NCI-H128 (cell line): ENCODE measurements around the gene RHBDD3.

Experiments used
- DNase-seq: peaks from one replicate; lab custom pipeline; 2025; ENCODE audit not compliant: unreplicated experiment; lab: John Stamatoyannopoulos, UW

RHBDD3 gene

GRCh38 chr22:29269731-29270474 is 2.1 kb upstream of the RHBDD3 start:
- DNase-seq: no peak

- DNase-seq: no peak
These were observed 1.4 kb upstream of the RHBDD3 start for GRCh38 chr22:29269230-29269604.

DNA sequence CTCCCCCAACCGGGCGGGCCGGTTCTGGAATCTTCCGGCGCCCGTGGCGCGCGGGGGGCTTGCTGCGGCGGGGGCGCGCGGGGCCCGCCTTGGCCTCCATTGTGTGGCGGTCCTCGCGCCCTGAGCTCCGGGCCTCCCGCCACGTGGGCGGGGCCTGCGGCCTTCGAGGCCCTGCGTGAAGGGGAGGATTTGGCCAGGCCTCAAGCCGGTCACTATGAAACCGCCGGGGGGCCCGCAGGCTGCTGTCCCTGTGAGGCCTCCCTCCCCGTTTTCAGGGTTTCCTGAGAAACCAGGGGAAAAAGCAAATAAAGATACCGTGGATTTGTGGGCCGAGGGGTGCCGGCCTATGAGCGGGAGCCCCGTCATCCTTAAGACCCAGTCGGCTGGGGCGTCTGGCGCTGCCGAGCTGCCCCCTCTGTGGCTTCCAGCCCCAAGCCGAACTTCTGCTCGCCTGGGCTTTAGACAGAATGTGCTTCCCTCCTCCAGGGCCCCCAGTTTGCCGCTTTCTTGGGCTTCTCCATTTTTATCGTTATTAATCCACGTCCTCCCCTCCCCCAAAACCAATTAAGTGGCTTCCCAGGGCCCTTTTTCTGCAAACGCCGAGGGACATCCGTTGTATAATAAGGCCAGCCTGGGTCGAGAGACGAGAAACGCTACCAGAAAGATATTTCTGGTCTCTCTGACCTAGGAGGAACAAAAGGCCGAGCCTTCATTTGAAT is 889 bp upstream of the RHBDD3 start:
- DNase-seq: no peak

DNA sequence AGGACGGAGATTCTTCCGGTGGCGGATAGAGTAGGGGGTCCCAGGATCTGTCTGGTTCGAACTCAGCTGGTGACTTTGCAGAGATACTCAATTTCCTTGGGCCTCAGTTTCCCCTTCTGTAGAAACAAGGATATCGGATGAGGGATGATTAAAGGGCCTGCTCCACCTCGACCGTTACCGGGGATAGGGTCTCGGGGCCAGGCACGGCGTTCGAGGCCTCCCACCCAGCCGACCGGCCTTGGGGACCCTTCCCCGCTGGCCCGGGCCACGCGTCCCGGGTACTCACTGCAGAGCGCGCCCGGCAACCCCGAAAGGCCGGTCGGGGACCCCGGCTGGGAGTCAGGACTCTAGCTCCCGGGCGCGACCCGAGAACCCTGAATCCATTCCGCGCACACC is 321 bp downstream of the RHBDD3 start:
- DNase-seq: no peak

- no peak for DNase-seq
These were observed 968 bp downstream of the RHBDD3 start for GRCh38 chr22:29266564-29267461.

DNA sequence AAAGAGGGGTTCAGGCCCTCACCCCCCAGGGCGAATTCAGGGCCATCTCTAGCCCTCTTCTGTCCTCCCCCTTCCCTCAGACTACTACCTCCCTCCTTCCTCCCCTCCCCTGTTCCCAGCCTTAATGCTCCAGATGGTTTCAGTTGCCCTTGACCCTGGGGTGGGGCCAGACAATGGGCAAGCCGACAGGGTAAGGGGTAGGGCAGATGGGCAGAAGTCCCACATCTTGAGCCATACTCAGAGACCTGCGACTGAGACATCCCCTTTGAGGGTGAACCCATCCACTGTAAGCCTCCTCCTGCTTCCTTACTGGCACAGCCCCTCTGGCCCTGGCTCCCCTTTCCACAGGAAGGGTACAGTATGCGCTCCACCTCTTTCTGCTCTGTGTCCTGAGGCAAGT is 1.9 kb downstream of the RHBDD3 start:
- DNase-seq: no peak

- no peak for DNase-seq
These were observed 2.5 kb downstream of the RHBDD3 start for GRCh38 chr22:29265305-29265704.

DNA sequence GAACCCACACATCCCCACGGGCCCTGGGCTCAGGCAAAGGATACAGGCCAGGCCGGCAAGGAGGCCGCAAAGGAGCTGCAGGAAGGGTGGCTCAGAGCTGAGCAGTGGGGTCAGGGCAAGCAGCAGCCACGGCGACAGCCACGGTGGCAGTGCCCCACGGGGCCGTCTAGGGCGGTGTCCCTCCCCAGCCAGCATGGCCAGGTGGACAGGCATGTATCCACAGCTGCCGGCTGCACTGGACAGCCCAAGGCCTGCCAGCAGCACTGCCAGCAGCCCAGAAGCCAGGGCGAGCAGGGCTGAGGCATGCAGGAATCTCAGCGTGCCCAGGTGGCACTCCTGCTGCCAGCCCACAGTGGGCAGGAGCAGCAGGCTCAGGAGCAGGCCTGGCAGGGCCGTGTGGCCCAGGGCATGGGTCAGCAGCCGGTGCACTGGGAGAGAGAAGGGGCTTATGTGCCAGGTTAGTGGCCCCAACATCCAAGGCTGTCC is 3.9 kb downstream of the RHBDD3 start:
- DNase-seq: no peak

- no peak for DNase-seq
These were observed 7.0 kb downstream of the RHBDD3 start for GRCh38 chr22:29260601-29261315.

DNA sequence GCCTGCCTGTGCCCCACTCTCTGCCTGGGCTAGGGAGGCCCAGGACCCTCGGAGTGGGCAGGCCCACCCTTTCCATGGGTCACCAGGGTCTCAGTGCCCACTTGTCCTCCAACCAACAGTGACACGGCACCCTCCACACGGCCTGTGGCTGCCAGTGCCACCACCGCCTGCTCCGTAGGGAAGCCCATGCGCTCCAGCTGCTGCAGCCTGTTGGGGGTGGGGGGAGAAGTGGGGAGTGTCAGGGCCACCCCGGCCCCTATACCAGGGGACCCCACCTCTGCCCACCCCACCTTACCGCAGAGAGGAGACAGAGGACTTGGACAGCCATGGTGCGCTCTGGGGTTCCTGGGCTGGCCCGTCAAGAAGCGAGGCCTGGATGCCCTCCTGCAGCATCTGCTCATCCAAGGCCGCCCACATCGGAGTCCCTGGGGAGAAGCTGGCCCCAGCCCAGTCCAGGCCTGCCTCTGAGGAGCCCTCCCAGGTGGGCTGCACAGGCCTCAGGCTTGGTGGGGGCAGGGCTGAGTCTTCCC is 7.7 kb downstream of the RHBDD3 start:
- DNase-seq: no peak

DNA sequence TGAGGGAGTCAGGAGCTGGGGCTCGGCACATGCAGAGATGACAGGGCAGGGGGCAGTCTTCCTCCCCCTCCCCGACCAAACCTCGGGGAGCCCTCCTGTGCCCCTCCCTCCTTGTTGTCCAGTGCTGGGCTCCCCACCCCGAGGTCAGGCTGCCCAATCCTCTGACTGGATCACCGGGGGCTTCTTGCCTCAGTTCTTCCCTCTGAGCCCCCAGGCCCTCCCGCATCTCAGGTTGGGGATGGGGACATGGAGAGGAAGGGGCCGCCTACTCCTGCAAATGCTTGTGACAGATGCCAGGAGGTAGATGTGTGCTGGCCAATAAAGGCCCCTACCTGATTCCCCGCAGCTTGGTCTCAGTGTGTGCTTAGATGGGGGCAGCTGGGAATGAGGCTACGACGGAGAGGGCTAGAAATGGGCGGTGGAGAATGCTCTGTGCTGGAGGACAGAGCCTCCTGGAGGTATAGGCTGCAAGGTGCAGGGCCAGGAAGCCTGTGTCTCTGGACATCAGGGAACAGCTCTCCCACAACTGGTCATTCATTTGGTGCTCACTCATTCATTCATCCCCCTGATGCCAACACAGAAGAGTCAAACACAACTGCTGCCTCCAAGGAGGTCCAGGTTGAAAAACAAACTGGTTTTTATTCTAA is 8.4 kb downstream of the RHBDD3 start:
- no peak for DNase-seq

GRCh38 chr22:29258407-29259252 is 9.2 kb downstream of the RHBDD3 start:
- no peak for DNase-seq

- no peak for DNase-seq
These were observed 10.0 kb downstream of the RHBDD3 start for GRCh38 chr22:29257751-29258181.

DNA sequence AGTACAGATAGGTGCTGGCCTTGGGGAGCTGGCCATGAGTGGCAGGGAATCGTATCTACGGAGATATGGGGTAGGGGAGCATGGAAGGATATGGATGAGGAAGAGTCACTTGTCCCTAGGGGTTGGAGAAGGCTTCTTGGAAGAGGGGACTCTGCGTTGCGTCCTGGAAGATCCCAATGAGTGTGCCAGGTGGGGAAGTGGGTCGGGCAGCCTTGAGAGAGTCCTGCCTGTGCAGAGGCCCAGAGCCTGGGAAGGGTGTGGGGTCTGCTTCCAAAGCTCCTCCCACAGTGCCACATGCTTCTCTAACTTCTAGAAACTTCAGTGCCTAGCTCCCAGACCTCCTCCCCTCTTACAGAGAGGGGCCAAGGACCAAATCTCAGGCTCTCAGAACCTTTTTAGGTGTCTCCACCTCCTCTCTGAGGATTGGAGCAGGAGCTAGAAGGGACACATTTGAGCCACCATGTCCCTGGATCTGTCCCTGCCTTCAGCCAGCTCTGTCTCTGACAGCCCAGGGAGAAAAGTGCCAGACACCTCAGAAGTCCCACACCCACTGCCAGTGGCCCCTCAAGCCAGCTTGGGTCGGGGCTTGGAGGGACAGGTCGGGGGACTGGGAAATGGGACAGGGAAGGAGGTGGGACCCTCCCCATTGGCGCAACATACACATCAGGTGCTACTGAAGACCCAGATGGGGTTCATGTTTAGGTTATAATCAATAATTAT is 11.0 kb downstream of the RHBDD3 start:
- DNase-seq: no peak

GRCh38 chr22:29255064-29255621 is 12.6 kb downstream of the RHBDD3 start:
- no peak for DNase-seq

DNA sequence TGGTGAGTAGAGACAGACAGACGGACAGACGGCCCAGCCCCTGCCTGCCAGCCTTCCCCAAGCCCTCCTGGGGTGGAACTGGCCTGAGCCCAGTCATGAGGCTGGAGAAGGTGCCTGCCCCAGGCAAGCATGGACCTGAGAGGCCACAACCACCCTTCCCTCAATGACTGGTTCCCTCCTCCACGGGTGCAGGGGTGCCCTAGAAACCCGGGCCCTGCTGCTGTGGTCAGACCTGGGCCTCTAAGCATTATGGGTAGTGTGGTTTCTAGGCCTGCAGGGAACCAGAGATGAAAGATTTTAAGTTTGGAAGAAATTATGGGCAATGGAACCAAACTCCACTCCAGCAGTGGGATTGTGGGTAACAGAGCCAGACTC is 13.5 kb downstream of the RHBDD3 start:
- no peak for DNase-seq

DNA sequence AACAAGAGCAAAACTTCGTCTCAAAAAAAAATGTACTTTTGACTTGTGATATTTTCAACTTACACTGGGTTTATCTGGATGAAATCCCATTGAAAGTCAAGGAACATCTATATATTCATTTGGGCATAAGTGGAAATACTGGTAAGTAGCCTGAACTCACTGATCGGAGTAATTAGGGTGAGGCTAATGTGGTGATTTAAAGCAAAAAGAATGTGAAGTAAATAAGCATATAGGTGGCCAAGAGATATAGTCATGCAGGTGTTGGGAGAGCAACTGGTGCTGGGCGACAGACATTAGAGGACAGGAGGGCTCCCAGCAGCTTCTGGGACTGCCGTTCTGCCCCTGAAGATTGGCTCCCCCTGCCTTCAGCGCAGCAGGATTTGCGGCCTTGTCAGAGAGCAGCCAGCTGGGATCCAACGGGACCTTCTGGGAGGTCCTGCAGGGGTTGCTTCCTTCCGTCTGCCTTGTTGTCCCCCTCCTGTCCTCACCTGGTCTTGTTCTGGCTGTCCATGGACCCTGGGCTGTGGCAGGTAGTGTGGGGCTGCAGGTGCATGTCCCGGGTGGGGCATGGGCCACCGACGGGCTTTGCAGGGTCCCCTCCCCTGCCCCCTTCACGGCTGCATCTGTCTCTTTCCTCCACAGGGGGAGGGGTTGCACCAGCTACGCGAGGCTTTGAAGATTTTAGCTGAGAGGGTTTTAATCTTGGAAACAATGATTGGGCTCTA is 14.1 kb downstream of the RHBDD3 start:
- no peak for DNase-seq
